Measurements from ENCODE around the gene G6PD. TPM values are rescaled to one million over a fixed set of nuclear protein-coding genes. Genes with fewer than 3 reads are reported as not detected.

G6PD gene
- total and polyA plus RNA-seq, 2 donors = 13.9 to 21.0 TPM

- Histone ChIP-seq H3K27ac (ENCODE audit: low read depth in 1 of 2, low read length in 1 of 2) (no peak overlapping the region), H3K36me3 (ENCODE audit: control insufficient read depth in 2 of 2, insufficient read depth in 2 of 2, low read length in 1 of 2) (peaks cover 22 to 33% of the 10 kb centered on the region in 2 donors), H3K4me1 (ENCODE audit: control insufficient read depth in 2 of 2, insufficient read depth in 2 of 2, low read length in 2 of 2) (peaks cover 10 to 27% of the 10 kb centered on the region in 2 donors), H3K4me3 (ENCODE audit: low read length in 2 of 2) (no peak overlapping the region), H3K27me3 (ENCODE audit: control insufficient read depth in 2 of 2, insufficient read depth in 1 of 2, low read length in 1 of 2) (no peaks in the 10 kb centered on the region), H3K9me3 (ENCODE audit: control insufficient read depth in 2 of 2, insufficient read depth in 1 of 2, low read length in 1 of 2) (no peaks in the 10 kb centered on the region)
- 96% methylated on average over 8 of the region's 8 CpGs for WGBS
- no peak for DNase-seq (ENCODE audit: low read depth in 6 of 9, low spot score in 9 of 9)
Measured at GRCh38 chrX:154539077-154539476, 7.6 kb downstream of the G6PD start.

GRCh38 chrX:154535892-154536291, 10.8 kb downstream of the G6PD start:
- Histone ChIP-seq H3K27me3 (ENCODE audit: control insufficient read depth in 2 of 2, insufficient read depth in 1 of 2, low read length in 1 of 2) (no peaks in the 10 kb centered on the region), H3K9me3 (ENCODE audit: control insufficient read depth in 2 of 2, insufficient read depth in 1 of 2, low read length in 1 of 2) (no peaks in the 10 kb centered on the region), H3K36me3 (ENCODE audit: control insufficient read depth in 2 of 2, insufficient read depth in 2 of 2, low read length in 1 of 2) (peaks cover 40 to 42% of the 10 kb centered on the region in 2 donors), H3K27ac (ENCODE audit: low read depth in 1 of 2, low read length in 1 of 2) (no peak overlapping the region), H3K4me3 (ENCODE audit: low read length in 2 of 2) (no peak overlapping the region), H3K4me1 (ENCODE audit: control insufficient read depth in 2 of 2, insufficient read depth in 2 of 2, low read length in 2 of 2) (peaks cover 0 to 4% of the 10 kb centered on the region in 2 donors)
- 98% methylated on average over 9 of the region's 9 CpGs for WGBS
- DNase-seq (ENCODE audit: low read depth in 6 of 9, low spot score in 9 of 9) = no peak

GRCh38 chrX:154534526-154535322, 11.9 kb downstream of the G6PD start:
- DNase-seq (ENCODE audit: low read depth in 6 of 9, low spot score in 9 of 9) = peak in 6 of 9 donors; percentile 56 to 91 (median 70)
- Histone ChIP-seq H3K36me3 (ENCODE audit: control insufficient read depth in 2 of 2, insufficient read depth in 2 of 2, low read length in 1 of 2) (peaks cover 36 to 47% of the 10 kb centered on the region in 2 donors), H3K4me1 (ENCODE audit: control insufficient read depth in 2 of 2, insufficient read depth in 2 of 2, low read length in 2 of 2) (peaks cover 0 to 4% of the 10 kb centered on the region in 2 donors), H3K27ac (ENCODE audit: low read depth in 1 of 2, low read length in 1 of 2) (no peak overlapping the region), H3K27me3 (ENCODE audit: control insufficient read depth in 2 of 2, insufficient read depth in 1 of 2, low read length in 1 of 2) (no peaks in the 10 kb centered on the region), H3K4me3 (ENCODE audit: low read length in 2 of 2) (no peak overlapping the region), H3K9me3 (ENCODE audit: control insufficient read depth in 2 of 2, insufficient read depth in 1 of 2, low read length in 1 of 2) (no peaks in the 10 kb centered on the region)
- 48% methylated on average over 34 of the region's 34 CpGs for WGBS

- WGBS = 98% methylated on average over 23 of the region's 23 CpGs
- DNase-seq (ENCODE audit: low read depth in 6 of 9, low spot score in 9 of 9) = no peak
- H3K27ac ChIP-seq (ENCODE audit: low read depth in 1 of 2, low read length in 1 of 2) = no peak overlapping the region
- H3K4me1 ChIP-seq (ENCODE audit: control insufficient read depth in 2 of 2, insufficient read depth in 2 of 2, low read length in 2 of 2) = peaks cover 0 to 4% of the 10 kb centered on the region in 2 donors
- peaks cover 33 to 47% of the 10 kb centered on the region in 2 donors for H3K36me3 ChIP-seq (ENCODE audit: control insufficient read depth in 2 of 2, insufficient read depth in 2 of 2, low read length in 1 of 2)
- no peaks in the 10 kb centered on the region for H3K27me3 ChIP-seq (ENCODE audit: control insufficient read depth in 2 of 2, insufficient read depth in 1 of 2, low read length in 1 of 2)
- H3K4me3 ChIP-seq (ENCODE audit: low read length in 2 of 2) = no peak overlapping the region
- no peaks in the 10 kb centered on the region for H3K9me3 ChIP-seq (ENCODE audit: control insufficient read depth in 2 of 2, insufficient read depth in 1 of 2, low read length in 1 of 2)
Measured at GRCh38 chrX:154532690-154533089, 14.0 kb downstream of the G6PD start.

DNA sequence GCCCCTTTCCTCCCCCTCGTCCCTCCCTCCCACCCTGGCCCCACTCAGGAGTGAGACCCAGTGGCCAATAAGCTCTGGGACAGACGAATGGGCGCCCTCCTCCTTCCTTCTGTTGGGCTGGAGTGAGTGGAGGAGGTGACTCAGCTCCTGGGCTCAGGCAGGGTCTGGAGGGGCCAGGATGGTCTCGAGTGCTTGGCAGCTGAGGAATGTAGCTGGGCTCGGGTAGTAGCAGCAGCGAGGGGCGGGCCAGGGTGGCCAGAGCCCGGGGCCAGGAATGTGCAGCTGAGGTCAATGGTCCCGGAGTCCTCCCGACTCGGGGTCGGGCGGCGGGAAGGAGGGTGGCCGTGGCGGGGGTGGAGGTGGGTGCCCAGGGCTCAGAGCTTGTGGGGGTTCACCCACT, 15.0 kb downstream of the G6PD start:
- no peaks in the 10 kb centered on the region for H3K9me3 ChIP-seq (ENCODE audit: control insufficient read depth in 2 of 2, insufficient read depth in 1 of 2, low read length in 1 of 2)
- peaks cover 33 to 47% of the 10 kb centered on the region in 2 donors for H3K36me3 ChIP-seq (ENCODE audit: control insufficient read depth in 2 of 2, insufficient read depth in 2 of 2, low read length in 1 of 2)
- peaks cover 4 to 14% of the 10 kb centered on the region in 2 donors for H3K4me1 ChIP-seq (ENCODE audit: control insufficient read depth in 2 of 2, insufficient read depth in 2 of 2, low read length in 2 of 2)
- DNase-seq (ENCODE audit: low read depth in 6 of 9, low spot score in 9 of 9) = no peak
- H3K27me3 ChIP-seq (ENCODE audit: control insufficient read depth in 2 of 2, insufficient read depth in 1 of 2, low read length in 1 of 2) = no peaks in the 10 kb centered on the region
- WGBS = 92% methylated on average over 16 of the region's 16 CpGs
- H3K4me3 ChIP-seq (ENCODE audit: low read length in 2 of 2) = no peak overlapping the region
- H3K27ac ChIP-seq (ENCODE audit: low read depth in 1 of 2, low read length in 1 of 2) = no peak overlapping the region

DNA sequence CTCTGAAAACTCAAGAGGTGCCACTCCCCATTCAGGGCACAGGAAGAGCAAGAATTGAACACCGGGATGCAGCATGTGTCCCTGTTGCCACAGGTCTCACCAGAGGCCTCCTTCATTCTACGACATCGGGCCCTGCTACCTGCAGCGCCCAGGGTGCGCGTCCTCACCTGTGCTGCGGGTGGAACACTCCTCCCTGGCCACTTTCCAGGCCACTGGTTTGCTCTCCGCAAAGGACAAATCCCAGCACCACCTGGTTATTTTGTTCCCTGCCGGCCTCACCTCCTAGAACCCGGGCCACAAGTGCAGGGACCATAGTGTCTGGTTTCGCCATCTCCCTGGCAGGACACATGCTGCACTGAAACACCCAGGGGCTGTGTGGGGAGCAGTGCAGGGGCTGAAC, 16.4 kb downstream of the G6PD start:
- Histone ChIP-seq H3K27me3 (ENCODE audit: control insufficient read depth in 2 of 2, insufficient read depth in 1 of 2, low read length in 1 of 2) (no peaks in the 10 kb centered on the region), H3K9me3 (ENCODE audit: control insufficient read depth in 2 of 2, insufficient read depth in 1 of 2, low read length in 1 of 2) (no peaks in the 10 kb centered on the region), H3K4me3 (ENCODE audit: low read length in 2 of 2) (no peak overlapping the region), H3K36me3 (ENCODE audit: control insufficient read depth in 2 of 2, insufficient read depth in 2 of 2, low read length in 1 of 2) (peaks cover 30 to 39% of the 10 kb centered on the region in 2 donors), H3K4me1 (ENCODE audit: control insufficient read depth in 2 of 2, insufficient read depth in 2 of 2, low read length in 2 of 2) (peaks cover 4 to 26% of the 10 kb centered on the region in 2 donors), H3K27ac (ENCODE audit: low read depth in 1 of 2, low read length in 1 of 2) (no peak overlapping the region)
- 98% methylated on average over 11 of the region's 11 CpGs for WGBS
- DNase-seq (ENCODE audit: low read depth in 6 of 9, low spot score in 9 of 9) = no peak

DNA sequence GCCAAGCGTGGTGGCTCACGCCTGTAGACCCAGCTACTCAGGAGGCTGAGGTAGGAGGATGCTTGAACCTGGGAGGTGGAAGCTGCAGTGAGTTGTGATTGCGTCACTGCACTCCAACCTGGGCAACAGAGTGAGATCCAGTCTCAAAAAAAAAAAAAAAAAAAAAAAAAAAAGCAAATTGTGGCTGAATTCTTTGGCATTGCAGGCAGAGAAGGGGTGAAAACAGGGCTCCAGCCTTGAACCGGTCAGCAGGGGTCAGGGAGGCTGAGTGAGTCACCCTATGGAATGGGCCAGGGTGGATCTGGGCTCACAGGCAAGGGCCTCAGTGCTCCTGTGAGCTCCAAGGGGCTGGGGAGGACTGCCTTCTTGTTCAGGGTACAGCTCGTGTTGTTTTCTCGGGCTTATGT, 17.4 kb downstream of the G6PD start:
- H3K4me1 ChIP-seq (ENCODE audit: control insufficient read depth in 2 of 2, insufficient read depth in 2 of 2, low read length in 2 of 2) = peaks cover 4 to 22% of the 10 kb centered on the region in 2 donors
- H3K4me3 ChIP-seq (ENCODE audit: low read length in 2 of 2) = no peak overlapping the region
- no peaks in the 10 kb centered on the region for H3K9me3 ChIP-seq (ENCODE audit: control insufficient read depth in 2 of 2, insufficient read depth in 1 of 2, low read length in 1 of 2)
- H3K27ac ChIP-seq (ENCODE audit: low read depth in 1 of 2, low read length in 1 of 2) = no peak overlapping the region
- H3K27me3 ChIP-seq (ENCODE audit: control insufficient read depth in 2 of 2, insufficient read depth in 1 of 2, low read length in 1 of 2) = no peaks in the 10 kb centered on the region
- 100% methylated on average over 6 of the region's 6 CpGs for WGBS
- no peak for DNase-seq (ENCODE audit: low read depth in 6 of 9, low spot score in 9 of 9)
- H3K36me3 ChIP-seq (ENCODE audit: control insufficient read depth in 2 of 2, insufficient read depth in 2 of 2, low read length in 1 of 2) = peaks cover 19 to 33% of the 10 kb centered on the region in 2 donors

GRCh38 chrX:154526901-154527675, 19.6 kb downstream of the G6PD start:
- Histone ChIP-seq H3K4me1 (ENCODE audit: control insufficient read depth in 2 of 2, insufficient read depth in 2 of 2, low read length in 2 of 2) (peaks cover 4 to 22% of the 10 kb centered on the region in 2 donors), H3K27me3 (ENCODE audit: control insufficient read depth in 2 of 2, insufficient read depth in 1 of 2, low read length in 1 of 2) (no peaks in the 10 kb centered on the region), H3K9me3 (ENCODE audit: control insufficient read depth in 2 of 2, insufficient read depth in 1 of 2, low read length in 1 of 2) (no peaks in the 10 kb centered on the region), H3K36me3 (ENCODE audit: control insufficient read depth in 2 of 2, insufficient read depth in 2 of 2, low read length in 1 of 2) (peaks cover under 1 to 16% of the 10 kb centered on the region in 2 donors), H3K27ac (ENCODE audit: low read depth in 1 of 2, low read length in 1 of 2) (peak overlapping the region; percentile 55 to 77), H3K4me3 (ENCODE audit: low read length in 2 of 2) (peak overlapping the region in 1 of 2 donors; percentile 32)
- DNase-seq (ENCODE audit: low read depth in 6 of 9, low spot score in 9 of 9) = peak in 3 of 9 donors; percentile 45 to 75 (median 53)
- WGBS = 11% methylated on average over 15 of the region's 15 CpGs
